ENCODE data around the gene ATP2B2. TPM values are rescaled to one million over a fixed set of nuclear protein-coding genes. Genes with fewer than 3 reads are reported as not detected.

Gene ATP2B2
- total RNA-seq, 1 experiment from 2014 or later, result not detected

GRCh38 chr3:10482631-10483363 is 22.6 kb downstream of the ATP2B2 start:
- Histone ChIP-seq H3K4me3 (no peak overlapping the region), H3K27me3 (no peaks in the 10 kb centered on the region), H3K27ac (no peak overlapping the region), H3K4me1 (no peaks in the 10 kb centered on the region), H3K36me3 (no peaks in the 10 kb centered on the region), H3K9me3 (replicated peaks) (no peaks in the 10 kb centered on the region)
- no peak for DNase-seq

DNA sequence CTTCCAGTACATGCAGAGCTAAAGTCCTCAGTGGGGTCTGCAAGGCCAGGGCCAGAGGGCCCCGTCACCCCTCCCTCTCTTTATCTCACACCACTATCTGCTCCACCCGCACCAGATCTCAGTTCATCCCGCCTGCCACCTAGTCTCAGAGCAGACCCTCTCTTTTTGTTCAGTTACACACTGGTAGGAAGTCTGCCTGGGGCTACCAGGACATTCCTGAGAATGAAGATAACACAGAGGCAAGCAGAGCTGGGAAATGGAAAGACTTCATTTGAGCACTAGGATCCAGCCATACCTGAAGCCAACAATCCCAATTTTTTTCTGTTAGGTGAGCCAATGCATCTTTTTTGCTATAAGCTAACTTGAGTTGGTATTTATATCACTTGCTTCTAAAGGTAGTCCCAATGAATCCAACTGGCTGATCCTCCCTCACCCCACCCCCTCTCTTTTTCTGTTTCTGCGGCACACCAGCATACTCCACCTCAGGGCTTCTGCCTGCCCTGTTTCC is 24.5 kb downstream of the ATP2B2 start:
- Histone ChIP-seq H3K4me1 (no peaks in the 10 kb centered on the region), H3K27me3 (no peaks in the 10 kb centered on the region), H3K4me3 (no peak overlapping the region), H3K9me3 (replicated peaks) (no peaks in the 10 kb centered on the region), H3K36me3 (no peaks in the 10 kb centered on the region), H3K27ac (no peak overlapping the region)
- no peak for DNase-seq

DNA sequence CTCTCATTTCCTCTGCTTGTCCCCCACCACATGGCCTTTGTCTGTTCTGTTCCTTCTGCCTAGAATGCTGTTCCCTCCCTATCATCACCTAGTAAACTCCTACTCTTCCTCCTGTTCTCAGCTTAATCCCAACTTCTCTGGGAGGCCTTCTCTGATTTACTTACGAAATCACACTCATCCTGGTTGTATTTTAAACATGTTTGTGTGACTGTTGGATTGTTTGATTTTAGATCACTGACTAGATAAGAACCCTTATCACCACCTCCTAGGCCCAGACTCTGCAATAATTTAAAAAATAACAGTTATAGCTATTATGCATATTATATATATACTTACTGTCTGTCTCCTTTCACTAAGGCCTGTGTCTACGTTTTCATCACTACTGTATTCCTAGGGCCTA is 26.1 kb downstream of the ATP2B2 start:
- Histone ChIP-seq H3K27ac (no peak overlapping the region), H3K4me3 (no peak overlapping the region), H3K9me3 (replicated peaks) (no peaks in the 10 kb centered on the region), H3K27me3 (no peaks in the 10 kb centered on the region), H3K36me3 (no peaks in the 10 kb centered on the region), H3K4me1 (no peaks in the 10 kb centered on the region)
- DNase-seq, result no peak

DNA sequence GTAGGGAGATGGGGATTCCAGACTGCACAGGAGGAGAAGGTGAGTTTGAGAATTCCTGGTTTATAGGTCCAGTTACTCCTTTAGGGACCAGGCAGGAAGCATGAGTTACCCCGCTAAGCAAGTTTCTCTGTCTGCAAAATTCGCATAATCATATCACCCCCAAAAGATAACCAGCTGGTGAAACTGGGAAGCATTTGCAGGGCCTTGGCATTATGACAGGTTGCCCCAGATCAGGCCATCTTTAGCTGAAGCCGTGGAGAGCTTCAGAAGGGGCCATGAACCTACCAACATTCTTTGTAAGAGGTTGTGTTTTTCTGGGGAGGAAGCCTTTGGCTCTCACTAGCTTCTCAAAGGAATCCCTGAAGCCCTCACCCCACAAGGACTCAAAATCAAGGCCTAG is 29.4 kb downstream of the ATP2B2 start:
- no peaks in the 10 kb centered on the region for H3K4me1 ChIP-seq
- no peak overlapping the region for H3K27ac ChIP-seq
- H3K36me3 ChIP-seq, result no peaks in the 10 kb centered on the region
- H3K27me3 ChIP-seq, result no peaks in the 10 kb centered on the region
- H3K9me3 ChIP-seq (replicated peaks), result no peaks in the 10 kb centered on the region
- no peak for DNase-seq
- no peak overlapping the region for H3K4me3 ChIP-seq

DNA sequence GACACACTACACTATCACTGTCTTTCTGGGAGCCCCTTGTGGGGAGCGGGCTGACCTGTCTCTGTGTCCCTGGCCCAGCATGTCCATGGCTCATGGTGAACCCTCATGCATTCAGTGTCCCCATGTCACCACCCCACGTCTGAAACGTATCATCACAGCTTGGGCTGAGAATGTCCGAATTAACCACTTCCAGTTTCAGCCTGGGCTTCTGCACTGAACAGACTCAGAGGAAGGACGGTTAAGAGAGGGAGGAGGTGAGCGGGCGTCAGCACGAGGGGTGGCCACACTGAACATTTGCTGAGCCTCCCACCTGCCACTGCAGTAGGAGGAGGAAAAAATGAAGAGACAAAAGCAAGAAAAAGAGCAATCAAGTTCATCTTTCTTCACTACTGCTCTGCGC is 30.5 kb downstream of the ATP2B2 start:
- Histone ChIP-seq H3K4me1 (no peaks in the 10 kb centered on the region), H3K9me3 (replicated peaks) (no peaks in the 10 kb centered on the region), H3K4me3 (no peak overlapping the region), H3K27ac (no peak overlapping the region), H3K36me3 (no peaks in the 10 kb centered on the region), H3K27me3 (no peaks in the 10 kb centered on the region)
- DNase-seq, result no peak

DNA sequence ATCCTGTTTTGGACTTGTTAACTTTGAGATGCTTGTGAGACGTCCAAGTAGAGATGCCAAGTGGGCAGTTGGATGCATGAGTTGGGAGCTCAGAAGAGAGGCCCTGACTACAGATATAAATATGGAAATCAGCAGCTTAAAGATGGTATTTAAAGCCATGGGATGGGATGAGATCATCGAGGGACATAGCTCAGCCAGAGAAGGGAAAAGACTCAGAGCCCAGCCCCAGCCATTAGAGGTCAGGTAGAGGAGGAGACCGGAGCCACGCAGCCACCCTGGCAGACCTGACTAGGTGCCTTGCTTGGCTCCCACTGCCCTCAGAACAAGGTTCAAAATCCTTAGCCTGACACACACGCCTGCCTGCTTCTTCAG is 31.1 kb downstream of the ATP2B2 start:
- H3K4me3 ChIP-seq, result no peak overlapping the region
- DNase-seq, result no peak
- H3K36me3 ChIP-seq, result no peaks in the 10 kb centered on the region
- H3K9me3 ChIP-seq (replicated peaks), result no peaks in the 10 kb centered on the region
- no peaks in the 10 kb centered on the region for H3K4me1 ChIP-seq
- no peaks in the 10 kb centered on the region for H3K27me3 ChIP-seq
- no peak overlapping the region for H3K27ac ChIP-seq

DNA sequence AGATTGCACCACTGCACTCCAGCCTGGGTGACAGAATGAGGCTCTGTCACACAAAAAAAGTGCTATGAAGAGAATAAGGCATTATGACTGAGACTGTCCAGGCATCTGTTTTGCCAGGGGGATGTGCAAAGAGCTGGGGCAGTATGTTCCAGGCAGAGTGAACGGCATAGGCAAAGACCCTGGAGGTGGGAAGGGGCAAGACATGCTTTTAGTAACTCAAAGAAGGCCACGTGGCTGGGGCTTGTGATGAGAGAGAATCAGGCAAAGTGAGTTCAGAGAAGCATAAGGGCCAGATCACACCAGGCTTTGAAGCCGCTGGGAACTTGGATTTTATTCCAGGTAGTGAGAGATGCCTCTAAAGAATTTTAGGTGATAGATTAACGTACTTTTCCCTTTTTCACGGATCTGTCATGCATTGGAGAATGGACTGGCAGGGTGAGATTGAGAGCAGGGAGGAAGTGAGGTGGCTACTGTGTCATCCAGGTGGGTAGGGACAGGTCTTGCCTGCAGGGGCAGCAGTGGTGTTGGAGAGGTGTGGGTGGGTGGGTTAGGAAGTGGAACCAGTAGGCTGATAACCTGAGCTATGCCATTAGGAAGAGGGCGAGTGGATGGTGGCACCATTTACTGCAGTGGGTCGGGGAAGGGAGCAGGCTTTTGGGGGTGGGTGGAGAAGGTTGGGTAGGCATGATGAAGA is 31.7 kb downstream of the ATP2B2 start:
- DNase-seq, result no peak
- Histone ChIP-seq H3K36me3 (no peaks in the 10 kb centered on the region), H3K4me3 (no peak overlapping the region), H3K4me1 (no peaks in the 10 kb centered on the region), H3K9me3 (replicated peaks) (no peaks in the 10 kb centered on the region), H3K27me3 (no peaks in the 10 kb centered on the region), H3K27ac (no peak overlapping the region)

DNA sequence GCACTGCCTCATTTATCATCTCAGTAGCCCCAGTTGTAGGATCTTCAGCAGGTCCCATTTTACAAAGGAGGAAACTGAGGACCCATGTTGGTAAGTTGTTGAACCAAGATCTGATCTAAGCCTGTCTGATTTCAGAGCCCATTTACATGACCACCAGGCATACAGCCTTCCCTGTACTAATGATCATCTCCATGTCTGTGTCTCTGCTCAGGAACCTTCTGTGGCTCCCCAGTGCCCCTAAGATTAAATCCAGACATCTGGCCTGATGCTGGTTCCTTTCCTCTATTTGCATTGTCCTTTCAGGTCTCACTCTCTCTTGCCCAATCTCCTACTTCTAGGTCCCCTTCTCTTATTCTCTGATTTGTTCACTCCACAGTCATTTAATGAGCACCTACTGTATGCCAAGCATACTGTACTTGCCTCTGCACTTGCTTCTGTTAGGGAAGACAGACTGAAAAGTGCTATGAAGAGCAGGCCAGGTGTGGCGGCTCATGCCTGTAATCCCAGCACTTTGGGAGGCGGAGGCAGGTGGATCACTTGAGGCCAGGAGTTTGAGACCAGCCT is 32.4 kb downstream of the ATP2B2 start:
- no peaks in the 10 kb centered on the region for H3K4me1 ChIP-seq
- no peak overlapping the region for H3K4me3 ChIP-seq
- no peaks in the 10 kb centered on the region for H3K27me3 ChIP-seq
- H3K36me3 ChIP-seq, result no peaks in the 10 kb centered on the region
- H3K9me3 ChIP-seq (replicated peaks), result no peaks in the 10 kb centered on the region
- no peak overlapping the region for H3K27ac ChIP-seq
- DNase-seq, result no peak

GRCh38 chr3:10471054-10471688 is 34.2 kb downstream of the ATP2B2 start:
- no peaks in the 10 kb centered on the region for H3K27me3 ChIP-seq

DNA sequence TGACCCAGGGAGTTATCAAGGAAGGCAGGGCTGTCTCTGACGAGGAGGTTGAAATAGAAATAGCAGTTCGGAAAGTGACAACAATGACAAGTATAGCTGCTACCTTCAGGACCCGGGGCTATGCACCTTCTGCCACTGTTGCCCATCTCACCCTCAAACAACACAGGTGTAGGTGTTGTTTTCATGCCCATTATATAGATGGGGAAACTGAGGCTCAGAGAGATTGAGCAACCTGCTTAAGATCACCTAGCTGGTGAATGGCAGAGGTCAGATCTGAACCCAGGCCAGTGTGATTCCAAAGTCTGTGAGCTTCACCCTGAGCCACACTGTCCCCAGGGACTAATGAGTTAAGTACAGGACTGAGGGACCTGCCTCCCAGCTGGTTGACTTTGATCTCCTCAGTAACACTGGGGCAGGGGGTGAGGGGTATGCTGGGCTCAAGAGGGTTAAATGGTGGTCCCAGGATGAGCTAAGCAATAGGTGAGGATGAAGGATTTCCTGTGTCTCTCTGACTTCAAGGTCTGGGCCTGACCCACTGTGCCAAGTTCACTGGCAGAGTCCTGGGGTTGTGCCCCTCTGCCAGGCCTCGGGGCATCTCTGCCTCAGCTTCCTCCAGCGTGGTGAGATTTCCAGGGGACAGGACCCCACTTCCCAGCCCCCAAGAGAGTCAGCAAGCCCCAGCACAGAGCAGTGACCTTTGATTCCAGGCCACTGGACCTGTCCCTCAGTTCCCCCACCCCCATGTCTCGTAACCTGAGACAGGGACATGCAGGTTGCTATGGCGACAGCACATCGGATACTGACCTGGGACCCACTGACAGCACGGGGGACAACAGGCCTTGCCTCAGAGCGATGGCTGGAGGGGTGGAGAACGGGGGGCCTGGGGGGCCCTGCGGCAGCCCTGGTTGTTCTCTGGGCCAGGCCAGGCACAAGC is 35.0 kb downstream of the ATP2B2 start:
- no peak for DNase-seq

More at GRCh38 chr3:10471054-10471688, 34.2 kb downstream of the ATP2B2 start:
- Histone ChIP-seq H3K27ac (no peak overlapping the region), H3K4me1 (no peaks in the 10 kb centered on the region), H3K4me3 (no peak overlapping the region), H3K36me3 (no peaks in the 10 kb centered on the region), H3K9me3 (replicated peaks) (no peaks in the 10 kb centered on the region)
- no peak for DNase-seq

GRCh38 chr3:10469441-10470119 is 35.8 kb downstream of the ATP2B2 start:
- Histone ChIP-seq H3K36me3 (no peaks in the 10 kb centered on the region), H3K27me3 (no peaks in the 10 kb centered on the region), H3K27ac (no peak overlapping the region), H3K4me1 (no peaks in the 10 kb centered on the region), H3K9me3 (replicated peaks) (no peaks in the 10 kb centered on the region), H3K4me3 (no peak overlapping the region)
- no peak for DNase-seq

More for the DNA sequence above, 35.0 kb downstream of the ATP2B2 start:
- H3K4me1 ChIP-seq, result no peaks in the 10 kb centered on the region
- H3K27me3 ChIP-seq, result no peaks in the 10 kb centered on the region
- no peaks in the 10 kb centered on the region for H3K36me3 ChIP-seq
- no peaks in the 10 kb centered on the region for H3K9me3 ChIP-seq (replicated peaks)
- H3K27ac ChIP-seq, result no peak overlapping the region
- H3K4me3 ChIP-seq, result no peak overlapping the region

- DNase-seq, result no peak
These were observed 36.6 kb downstream of the ATP2B2 start for GRCh38 chr3:10468613-10469354.

DNA sequence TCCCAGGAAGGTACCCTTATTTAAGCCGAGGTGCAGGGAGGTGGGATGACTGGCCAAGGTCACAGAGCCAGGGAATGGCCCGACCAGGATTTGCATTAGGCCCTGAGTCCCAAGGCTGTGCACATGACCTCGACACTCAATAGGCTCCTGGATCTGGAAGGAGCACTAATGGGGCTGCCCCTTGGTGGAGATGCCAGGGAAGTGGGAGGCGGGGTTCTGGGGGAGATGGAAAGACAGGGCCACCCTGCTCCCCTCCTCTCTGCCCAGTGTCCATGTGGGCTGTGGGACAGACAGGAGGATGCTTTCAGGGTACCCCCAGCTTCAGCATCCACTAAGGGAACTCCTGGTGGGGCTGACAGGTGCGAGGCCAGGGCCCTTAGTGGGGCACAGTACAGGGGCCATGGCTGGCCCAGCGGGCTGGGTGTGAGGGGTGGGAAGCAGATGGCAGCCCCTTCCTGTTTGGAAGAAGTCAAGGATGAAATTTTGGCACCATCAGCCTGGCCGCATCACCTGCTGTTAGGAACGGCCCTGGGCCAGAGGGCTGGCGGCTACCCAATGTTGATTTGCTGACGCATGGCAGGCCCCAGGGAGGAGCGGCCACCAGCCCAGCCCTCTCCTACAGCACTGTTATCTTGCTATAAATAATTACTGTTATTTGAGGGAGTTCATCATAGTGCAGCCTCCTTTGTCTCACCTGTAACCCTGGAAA is 37.3 kb downstream of the ATP2B2 start:
- no peak for DNase-seq
- H3K36me3 ChIP-seq, result no peaks in the 10 kb centered on the region
- H3K27ac ChIP-seq, result no peak overlapping the region
- no peaks in the 10 kb centered on the region for H3K27me3 ChIP-seq
- no peaks in the 10 kb centered on the region for H3K9me3 ChIP-seq (replicated peaks)
- no peaks in the 10 kb centered on the region for H3K4me1 ChIP-seq
- no peak overlapping the region for H3K4me3 ChIP-seq

More at GRCh38 chr3:10468613-10469354, 36.6 kb downstream of the ATP2B2 start:
- Histone ChIP-seq H3K27me3 (no peaks in the 10 kb centered on the region), H3K36me3 (no peaks in the 10 kb centered on the region), H3K4me1 (no peaks in the 10 kb centered on the region), H3K4me3 (no peak overlapping the region), H3K9me3 (replicated peaks) (no peaks in the 10 kb centered on the region), H3K27ac (no peak overlapping the region)
